NK-92 treated with Interleukin-12 subunit alpha and Interleukin-12 subunit beta, amount 100 ng/mL, for 24 hours (cell line): ENCODE data around the gene ARID5B.
A peak's percentile ranks its signal among the peaks of the same experiment; 100 is the strongest.

ENCODE experiments used
- DNase-seq: peaks from one replicate; lab custom pipeline; 2025; lab: John Stamatoyannopoulos, UW

ARID5B gene

DNA sequence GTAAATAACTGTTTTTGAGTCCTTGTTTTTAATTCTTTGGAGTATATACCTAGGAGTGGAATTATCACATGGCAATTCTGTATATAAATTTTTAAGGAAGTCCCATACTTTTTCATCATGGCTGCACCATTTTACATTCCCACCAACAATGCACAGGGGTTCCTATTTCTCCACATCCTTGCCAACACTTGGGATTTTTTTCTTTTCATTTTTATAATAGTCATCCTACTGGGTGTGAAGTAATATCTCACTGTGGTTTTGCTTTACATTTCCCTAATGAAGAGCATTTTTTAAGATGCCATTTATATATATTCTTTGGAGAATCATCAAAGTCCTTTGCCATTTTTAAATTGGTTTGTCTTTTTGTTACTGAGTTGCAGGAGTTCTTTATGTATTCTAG, 89.7 kb downstream of the ARID5B start:
- no peak for DNase-seq

DNA sequence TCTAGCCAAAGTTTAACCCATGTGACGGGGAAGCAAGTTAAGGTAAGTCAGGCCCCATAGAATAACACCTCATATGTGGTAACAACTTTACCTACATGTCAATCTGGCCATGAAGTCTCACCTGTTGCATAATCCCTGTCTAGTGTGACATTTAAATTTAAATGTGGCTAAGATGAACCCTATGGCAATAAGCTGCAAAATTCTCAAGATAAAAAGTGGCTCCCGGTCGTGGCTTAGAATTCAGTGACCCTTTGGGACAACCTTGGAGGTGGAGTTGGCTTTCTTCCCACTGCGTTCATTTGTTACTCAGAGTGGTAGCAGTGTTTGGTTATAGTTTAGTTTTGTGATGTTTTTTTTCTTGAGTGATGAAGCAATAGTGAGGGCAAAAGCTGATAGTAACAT, 90.6 kb downstream of the ARID5B start:
- peak; percentile 36 for DNase-seq

DNA sequence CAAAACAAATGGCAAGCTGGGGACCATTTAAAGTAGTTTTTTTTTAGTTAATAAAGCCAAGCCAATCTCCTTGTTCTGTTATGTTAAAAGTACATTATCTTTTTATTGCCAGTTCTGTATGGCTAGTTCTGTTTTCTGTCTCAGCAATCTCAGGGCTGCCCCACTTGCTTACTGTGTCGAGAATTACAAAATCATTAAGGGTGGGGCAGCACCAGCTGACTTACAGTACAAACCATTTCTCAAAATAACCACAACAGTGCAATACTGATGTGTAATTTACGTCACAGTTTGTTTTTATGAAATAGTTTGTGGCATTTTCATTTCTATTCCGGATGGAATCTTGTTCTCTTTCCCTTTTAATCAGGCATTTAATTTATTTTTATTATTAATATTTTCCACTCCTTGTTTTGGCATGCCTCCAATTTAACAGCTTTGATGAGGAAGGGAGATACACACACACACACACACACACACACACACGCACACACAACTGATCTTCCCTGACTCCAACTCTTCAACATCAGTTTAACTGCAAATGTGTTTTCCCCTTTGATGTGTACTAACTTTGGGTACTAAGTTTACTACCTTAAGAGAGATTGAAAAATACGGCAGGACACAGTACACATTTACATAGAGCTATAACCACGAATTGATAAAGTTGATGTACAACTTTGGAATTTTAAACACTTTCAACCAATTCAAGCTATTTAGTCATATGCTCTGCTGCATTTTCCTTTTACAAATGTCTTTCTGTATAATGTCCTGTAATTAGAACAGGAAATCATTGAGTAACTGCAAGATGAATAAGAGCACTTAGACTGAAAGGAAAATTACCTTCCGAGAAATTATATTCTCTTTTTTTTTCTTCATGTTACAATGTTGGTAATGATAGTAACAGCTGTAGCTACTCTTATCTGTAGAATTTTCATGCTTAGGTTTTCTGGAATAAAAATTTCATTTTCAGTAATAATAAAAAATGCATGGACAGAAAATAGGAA, 91.5 kb downstream of the ARID5B start:
- DNase-seq, result peak; percentile 52

DNA sequence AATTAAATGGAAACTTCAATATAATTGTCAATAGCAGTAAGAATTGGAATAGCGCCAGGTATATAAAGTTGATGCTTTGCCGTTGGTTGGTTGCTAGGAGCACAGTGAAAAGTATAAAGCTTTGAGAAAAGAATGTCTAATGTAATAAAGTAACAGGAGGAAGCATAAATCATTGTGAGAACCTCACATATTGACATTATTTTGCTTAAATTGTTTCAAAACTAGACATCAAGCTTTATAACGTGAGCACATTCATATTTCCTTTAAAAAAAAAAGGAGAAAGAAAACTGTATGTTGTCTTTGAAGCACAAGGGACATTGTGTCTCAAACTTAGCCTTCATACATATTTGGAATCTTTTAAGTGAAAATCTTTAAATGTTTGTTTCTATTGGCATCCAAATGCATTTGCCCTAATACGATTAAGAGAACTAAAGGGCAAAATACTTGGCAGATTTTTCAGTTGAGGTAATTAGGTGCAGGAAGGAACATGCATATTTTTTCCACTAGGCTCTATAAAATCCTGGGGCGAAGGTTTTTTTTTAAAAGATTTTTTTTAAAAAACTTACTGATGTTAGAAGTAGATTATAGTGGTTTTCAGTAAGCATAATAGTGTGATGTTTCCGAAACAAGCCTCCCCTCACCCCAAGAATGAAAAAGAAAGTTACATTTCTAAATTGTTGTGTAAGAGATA, 92.4 kb downstream of the ARID5B start:
- no peak for DNase-seq

- DNase-seq, result no peak
These were observed 93.1 kb downstream of the ARID5B start for GRCh38 chr10:61994405-61995219.

- DNase-seq, result no peak
These were observed 93.7 kb downstream of the ARID5B start for GRCh38 chr10:61995220-61995503.

GRCh38 chr10:61998937-61999336, 97.4 kb downstream of the ARID5B start:
- no peak for DNase-seq

GRCh38 chr10:62000037-62000603, 98.6 kb downstream of the ARID5B start:
- DNase-seq, result no peak

DNA sequence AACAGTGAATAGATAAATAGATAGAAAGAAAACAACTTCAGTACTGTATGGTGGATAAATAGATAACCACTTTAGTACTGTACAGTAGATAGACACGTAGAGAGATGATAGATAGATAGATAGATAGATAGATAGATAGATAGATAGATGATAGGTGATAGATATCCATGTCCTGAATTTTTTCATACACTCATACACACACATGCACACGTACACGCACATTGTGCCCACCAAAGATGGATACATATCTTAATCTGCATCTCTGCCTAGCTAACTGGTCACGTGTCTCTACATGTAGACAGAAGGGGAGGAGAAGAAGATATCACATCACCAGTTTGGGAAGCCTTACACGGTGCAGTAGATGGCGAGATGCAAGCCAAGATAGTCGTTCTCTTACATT, 99.2 kb downstream of the ARID5B start:
- DNase-seq, result no peak

DNA sequence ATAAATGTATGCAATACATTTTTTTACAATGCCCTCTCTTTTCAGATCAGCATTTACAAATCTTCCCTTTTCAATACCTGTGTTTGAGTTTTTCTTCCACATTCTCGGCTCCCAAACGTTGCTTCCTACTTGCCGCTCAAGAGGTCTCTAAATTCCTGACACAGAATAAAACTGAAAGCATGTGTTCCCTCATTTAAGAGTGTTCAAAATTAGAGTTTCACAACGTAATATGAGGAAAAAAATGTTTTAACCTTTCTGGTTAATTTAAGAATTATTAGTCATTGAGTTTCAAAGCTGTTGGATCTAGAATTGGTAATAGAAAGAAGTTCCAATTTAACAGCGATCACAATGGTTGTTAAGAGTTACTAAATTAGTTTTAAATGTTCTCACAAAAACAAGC, 100.4 kb downstream of the ARID5B start:
- DNase-seq, result no peak

DNA sequence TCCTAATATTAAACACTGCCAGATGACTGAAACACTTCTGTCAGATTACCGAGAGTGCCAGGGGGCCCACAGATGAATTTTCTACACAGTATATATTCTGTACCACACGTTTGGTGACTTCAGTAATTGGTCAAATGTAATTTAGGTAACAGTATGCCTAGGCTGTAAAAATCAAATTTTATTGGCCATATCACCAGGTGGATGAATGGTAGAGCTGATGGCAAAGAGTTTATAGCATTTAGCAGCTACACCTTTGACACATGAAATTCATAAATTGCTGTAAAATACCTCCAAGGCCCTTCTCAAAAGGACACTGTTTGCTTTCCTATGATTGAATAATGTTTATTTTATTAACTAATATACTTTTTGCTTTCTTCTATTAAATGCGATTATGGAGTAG, 101.3 kb downstream of the ARID5B start:
- DNase-seq, result no peak

DNA sequence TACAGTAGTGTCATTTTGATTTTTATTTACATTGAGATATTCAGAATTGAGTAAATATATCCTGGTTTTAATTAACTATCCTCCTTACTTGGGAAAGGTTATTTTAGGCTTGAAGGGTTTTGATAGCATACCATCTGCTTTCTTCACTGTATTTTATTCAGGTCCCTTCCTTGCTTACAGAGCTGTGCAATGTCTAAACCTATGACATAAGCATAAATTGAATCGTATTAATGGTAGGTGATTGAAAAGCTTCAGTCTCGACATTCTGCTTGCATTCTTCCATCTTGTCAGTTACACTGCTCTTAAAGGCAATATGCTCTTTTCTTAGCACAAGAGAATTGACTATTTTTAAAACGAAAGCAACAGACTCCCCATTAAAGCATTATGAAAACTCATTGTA, 102.5 kb downstream of the ARID5B start:
- no peak for DNase-seq

- no peak for DNase-seq
These were observed 103.8 kb downstream of the ARID5B start for GRCh38 chr10:62005281-62005680.

- no peak for DNase-seq
These were observed 104.2 kb downstream of the ARID5B start for GRCh38 chr10:62005687-62006086.

- DNase-seq, result no peak
These were observed 105.6 kb downstream of the ARID5B start for GRCh38 chr10:62007145-62007544.

- no peak for DNase-seq
These were observed 106.7 kb downstream of the ARID5B start for GRCh38 chr10:62008196-62008595.

DNA sequence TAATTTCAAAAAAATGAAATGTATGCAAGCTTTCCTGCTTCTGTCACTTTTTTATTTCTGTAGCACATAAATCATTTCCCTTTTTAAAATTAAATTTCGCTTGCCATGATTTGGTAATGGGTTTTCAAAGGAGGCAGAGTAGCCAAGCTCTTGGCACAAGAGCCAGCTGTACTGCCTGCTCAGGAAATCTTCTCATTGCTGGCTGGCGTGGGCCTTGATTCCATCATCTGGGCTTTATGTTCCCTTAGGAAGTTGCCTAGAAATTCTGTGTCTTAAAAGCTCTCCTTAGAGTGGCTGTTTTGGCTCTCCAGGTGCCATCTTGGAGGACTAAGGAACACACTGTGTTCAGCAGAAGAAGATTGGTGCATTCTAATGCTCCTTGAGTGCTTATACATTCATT, 107.4 kb downstream of the ARID5B start:
- no peak for DNase-seq

DNA sequence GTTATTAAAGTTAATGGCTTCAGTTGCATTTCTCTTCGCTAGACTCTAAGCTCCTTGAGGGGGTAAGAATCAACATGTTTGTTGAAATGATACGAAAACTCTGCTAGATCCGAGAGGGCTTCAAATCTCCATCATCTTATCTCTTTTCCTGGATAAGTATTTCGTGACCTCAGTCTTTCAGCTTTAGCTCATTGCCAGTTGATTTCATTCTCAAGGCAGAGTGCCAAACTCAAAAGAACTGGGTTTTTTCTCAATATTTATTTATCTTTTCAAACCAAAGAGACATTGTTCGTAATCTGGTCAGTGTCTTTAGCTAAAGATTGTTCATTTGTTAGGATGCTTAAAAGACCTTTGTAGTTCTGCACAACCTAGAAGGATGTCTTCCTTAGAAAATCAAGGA, 108.9 kb downstream of the ARID5B start:
- DNase-seq, result no peak

GRCh38 chr10:62011558-62011957, 110.1 kb downstream of the ARID5B start:
- no peak for DNase-seq

DNA sequence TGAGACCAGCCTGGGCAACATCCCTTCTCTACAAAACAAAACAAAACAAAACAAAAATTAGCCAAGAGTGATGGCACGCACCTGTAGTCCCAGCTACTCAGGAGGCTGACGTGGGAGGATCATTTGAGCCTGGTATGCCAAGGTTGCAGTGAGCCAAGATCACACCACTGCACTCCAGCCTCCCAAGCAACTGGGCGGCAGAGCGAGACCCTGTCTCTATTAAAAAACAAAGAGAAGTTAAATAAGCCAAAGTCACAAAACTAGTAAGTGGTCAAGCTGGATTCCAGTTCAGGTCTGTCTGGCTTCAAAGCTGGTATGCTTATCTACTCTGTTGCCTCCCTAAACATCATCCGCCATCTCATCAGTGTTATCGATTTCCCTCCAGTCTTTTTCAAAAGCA, 110.8 kb downstream of the ARID5B start:
- no peak for DNase-seq

GRCh38 chr10:62014510-62014909, 113.0 kb downstream of the ARID5B start:
- DNase-seq, result no peak

- no peak for DNase-seq
These were observed 114.5 kb downstream of the ARID5B start for GRCh38 chr10:62015994-62016393.
